HepG2 (cell line): ENCODE measurements around the gene ARHGEF39. TPM values are rescaled to one million over a fixed set of nuclear protein-coding genes. Genes with fewer than 3 reads are reported as not detected.

Experiments used
- ARID5B ChIP-seq: IDR thresholded peaks from 2 replicates; pipeline ENCODE4 v1.4.0; 2020; ENCODE audit warnings: mild to moderate bottlenecking, missing genetic modification reagents
- FOXP1 ChIP-seq, 2 experiments: fragments of 450-650 bp in 1 of 2; IDR thresholded peaks; 2 replicates each; pipeline ENCODE4 v1.6.1; 2017 to 2018; ENCODE audit warnings: antibody characterized with exemption in 1 of 2
- NBN ChIP-seq: fragments of 450-650 bp; conservative IDR thresholded peaks from 2 replicates; pipeline ENCODE4 v1.6.1; 2017
- NFKB2 ChIP-seq: sonication (generic); formaldehyde crosslinking; IDR thresholded peaks from 2 replicates; pipeline ENCODE4 v1.4.0; 2020; ENCODE audit warnings: missing genetic modification reagents, borderline replicate concordance
- NR2F1 ChIP-seq, 2 experiments: fragments of 450-650 bp in 1 of 2; formaldehyde crosslinking in 1 of 2; IDR thresholded peaks; 2 replicates each; pipeline versions ENCODE4 v1.5.0 to v1.6.1; 2016 to 2020; ENCODE audit warnings: mild to moderate bottlenecking in 1 of 2, missing compliant biosample characterization in 1 of 2, missing genetic modification reagents in 1 of 2, moderate library complexity in 1 of 2
- RORA ChIP-seq: sonication (generic); formaldehyde crosslinking; IDR thresholded peaks from 2 replicates; pipeline ENCODE4 v1.5.0; 2020; ENCODE audit warnings: mild to moderate bottlenecking, missing genetic modification reagents, moderate library complexity
- SRSF1 ChIP-seq: fragments of 200-400 bp; formaldehyde crosslinking; optimal IDR thresholded peaks from 2 replicates; pipeline ENCODE3; 2017; ENCODE audit warnings: mild to moderate bottlenecking, low read depth, low read length, moderate library complexity
- ZNF276 ChIP-seq: sonication (generic); formaldehyde crosslinking; IDR thresholded peaks from 2 replicates; pipeline ENCODE4 v1.4.0; 2020; ENCODE audit warnings: mild to moderate bottlenecking, low read depth, missing genetic modification reagents
- ZNF280D ChIP-seq: sonication (generic); formaldehyde crosslinking; IDR thresholded peaks from 2 replicates; pipeline ENCODE4 v1.5.1; 2020; ENCODE audit warnings: mild to moderate bottlenecking, missing genetic modification reagents
- ZNF709 ChIP-seq: sonication (generic); formaldehyde crosslinking; IDR thresholded peaks from 2 replicates; pipeline ENCODE4 v1.5.0; 2020; ENCODE audit warnings: mild to moderate bottlenecking, missing genetic modification reagents
- ZNF761 ChIP-seq: sonication (generic); formaldehyde crosslinking; conservative IDR thresholded peaks from 2 replicates; pipeline ENCODE4 v1.4.0; 2020; ENCODE audit warnings: mild to moderate bottlenecking, missing genetic modification reagents
- polyA plus RNA-seq, 8 experiments: library from polyadenylated mRNA; depleted of rRNA in 3 of 8; stranded (reverse) in 7 of 8; unstranded in 1 of 8; fragments of >200 nt; fragmentation: Illumina TruSeq in 4 of 8; extraction: Trizol in 4 of 8; gene quantifications; 2 replicates each; pipeline versions ENCODE4 v1.2.1 to v1.2.3, GENCODE V29; 2011 to 2016; ENCODE audit warnings: low read depth in 4 of 8, missing spikeins in 1 of 8, mixed read lengths in 1 of 8; ENCODE audit not compliant: insufficient read depth in 1 of 8
- total RNA-seq, 5 experiments: library from RNA; depleted of rRNA; stranded (reverse); fragments of >200 nt; fragmentation: Illumina TruSeq; extraction: Trizol; gene quantifications; 2 replicates each; pipeline ENCODE4 v1.2.3, GENCODE V29; 2016; ENCODE audit warnings: low read depth in 1 of 5
- TF ChIP-seq, protein P1 (sequence below): sonication (generic); formaldehyde crosslinking; IDR thresholded peaks from 2 replicates; pipeline ENCODE4 v1.4.0; 2020; ENCODE audit warnings: mild to moderate bottlenecking, missing genetic modification reagents
- TF ChIP-seq, protein P2 (sequence below): IDR thresholded peaks from 2 replicates; pipeline ENCODE4 v1.6.1; 2012; ENCODE audit warnings: inconsistent platforms

The ARHGEF39 gene
- total and polyA plus RNA-seq, 2 of the 13 experiments (the other 11 are each of a cell fraction or from before 2014, with no cell fraction given) = 11.2 to 12.3 TPM

DNA sequence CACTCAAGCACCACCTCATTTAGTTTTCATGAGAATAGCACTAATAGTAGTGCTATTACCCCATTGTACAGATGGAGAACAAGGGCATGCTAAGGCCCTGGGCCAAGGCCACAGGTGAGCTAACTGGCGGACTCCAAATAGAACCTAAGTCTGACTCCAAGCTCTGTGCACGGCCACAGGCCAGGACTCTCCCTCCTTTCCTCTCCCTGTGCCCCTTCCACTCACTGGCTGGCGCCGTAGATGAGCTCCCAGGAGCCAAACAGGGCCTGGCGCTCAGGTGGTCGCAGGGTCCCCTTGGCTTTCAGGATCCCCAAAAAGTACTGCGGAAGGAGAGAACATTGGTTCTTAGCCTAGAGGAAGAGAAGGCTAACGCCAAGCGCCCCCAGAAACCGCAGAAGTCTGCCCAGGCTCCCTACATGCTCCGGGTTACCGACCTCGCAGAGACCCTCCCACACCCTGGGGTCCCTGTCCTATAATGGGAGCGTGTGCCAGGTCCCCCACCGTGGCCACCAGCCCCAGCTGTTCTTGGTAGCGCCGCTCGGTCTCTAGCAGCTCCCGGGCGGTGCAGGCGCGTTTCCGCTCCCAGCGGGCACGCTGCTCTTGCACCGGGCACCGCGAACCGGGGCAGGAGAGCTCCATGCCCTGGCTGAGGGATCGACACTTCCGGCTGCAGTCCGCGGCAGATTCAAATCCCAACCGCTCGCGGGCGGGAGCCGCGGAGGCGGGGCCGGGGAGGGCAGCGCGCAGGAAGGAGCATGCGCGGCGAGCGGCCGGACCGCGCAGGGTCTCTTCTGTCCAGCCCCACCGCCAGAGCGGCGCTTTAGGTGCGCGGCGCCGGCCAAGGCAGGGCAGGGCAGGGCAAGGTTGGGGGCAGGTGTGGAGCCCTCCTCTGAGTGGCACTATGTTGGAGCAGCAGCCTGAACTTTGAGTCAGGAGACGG is at the start of gene ARHGEF39 (continued):
- TF ChIP-seq ARID5B (CRISPR knock-in tag) (peak; percentile 66), FOXP1 (IDR thresholded peaks at IDR 0.05) (no peak), FOXP1 (CRISPR knock-in tag; IDR thresholded peaks at IDR 0.05) (no peak; the same call in 1 of the 2 replicates), NFKB2 (CRISPR knock-in tag) (peak; percentile 94), ZNF709 (CRISPR knock-in tag) (peak; percentile 71; the same call in 1 of the 2 replicates), RORA (CRISPR knock-in tag) (no peak), NR2F1 (CRISPR knock-in tag; IDR thresholded peaks at IDR 0.05) (no peak), ZNF276 (CRISPR knock-in tag) (no peak), ZNF280D (CRISPR knock-in tag) (no peak), NBN (no peak), ZNF761 (peak; percentile 74; the same call in 1 of the 2 replicates), SRSF1 (no peak)
- TF ChIP-seq, protein P1, sequence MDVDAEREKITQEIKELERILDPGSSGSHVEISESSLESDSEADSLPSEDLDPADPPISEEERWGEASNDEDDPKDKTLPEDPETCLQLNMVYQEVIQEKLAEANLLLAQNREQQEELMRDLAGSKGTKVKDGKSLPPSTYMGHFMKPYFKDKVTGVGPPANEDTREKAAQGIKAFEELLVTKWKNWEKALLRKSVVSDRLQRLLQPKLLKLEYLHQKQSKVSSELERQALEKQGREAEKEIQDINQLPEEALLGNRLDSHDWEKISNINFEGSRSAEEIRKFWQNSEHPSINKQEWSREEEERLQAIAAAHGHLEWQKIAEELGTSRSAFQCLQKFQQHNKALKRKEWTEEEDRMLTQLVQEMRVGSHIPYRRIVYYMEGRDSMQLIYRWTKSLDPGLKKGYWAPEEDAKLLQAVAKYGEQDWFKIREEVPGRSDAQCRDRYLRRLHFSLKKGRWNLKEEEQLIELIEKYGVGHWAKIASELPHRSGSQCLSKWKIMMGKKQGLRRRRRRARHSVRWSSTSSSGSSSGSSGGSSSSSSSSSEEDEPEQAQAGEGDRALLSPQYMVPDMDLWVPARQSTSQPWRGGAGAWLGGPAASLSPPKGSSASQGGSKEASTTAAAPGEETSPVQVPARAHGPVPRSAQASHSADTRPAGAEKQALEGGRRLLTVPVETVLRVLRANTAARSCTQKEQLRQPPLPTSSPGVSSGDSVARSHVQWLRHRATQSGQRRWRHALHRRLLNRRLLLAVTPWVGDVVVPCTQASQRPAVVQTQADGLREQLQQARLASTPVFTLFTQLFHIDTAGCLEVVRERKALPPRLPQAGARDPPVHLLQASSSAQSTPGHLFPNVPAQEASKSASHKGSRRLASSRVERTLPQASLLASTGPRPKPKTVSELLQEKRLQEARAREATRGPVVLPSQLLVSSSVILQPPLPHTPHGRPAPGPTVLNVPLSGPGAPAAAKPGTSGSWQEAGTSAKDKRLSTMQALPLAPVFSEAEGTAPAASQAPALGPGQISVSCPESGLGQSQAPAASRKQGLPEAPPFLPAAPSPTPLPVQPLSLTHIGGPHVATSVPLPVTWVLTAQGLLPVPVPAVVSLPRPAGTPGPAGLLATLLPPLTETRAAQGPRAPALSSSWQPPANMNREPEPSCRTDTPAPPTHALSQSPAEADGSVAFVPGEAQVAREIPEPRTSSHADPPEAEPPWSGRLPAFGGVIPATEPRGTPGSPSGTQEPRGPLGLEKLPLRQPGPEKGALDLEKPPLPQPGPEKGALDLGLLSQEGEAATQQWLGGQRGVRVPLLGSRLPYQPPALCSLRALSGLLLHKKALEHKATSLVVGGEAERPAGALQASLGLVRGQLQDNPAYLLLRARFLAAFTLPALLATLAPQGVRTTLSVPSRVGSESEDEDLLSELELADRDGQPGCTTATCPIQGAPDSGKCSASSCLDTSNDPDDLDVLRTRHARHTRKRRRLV (CRISPR knock-in tag) = no peak
- TF ChIP-seq, protein P2, sequence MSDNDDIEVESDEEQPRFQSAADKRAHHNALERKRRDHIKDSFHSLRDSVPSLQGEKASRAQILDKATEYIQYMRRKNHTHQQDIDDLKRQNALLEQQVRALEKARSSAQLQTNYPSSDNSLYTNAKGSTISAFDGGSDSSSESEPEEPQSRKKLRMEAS = peak; percentile 95
